Heart left ventricle (tissue), 16 donors: ENCODE measurements around the gene CFP. TPM values are rescaled to one million over a fixed set of nuclear protein-coding genes. Genes with fewer than 3 reads are reported as not detected.

Experiments
- ATAC-seq, 4 donors: fragments of 200-7000 bp; cut with Tn5 transposase; one replicate each; pipeline ENCODE4 v1.9.1; 2020 to 2022; ENCODE audit warnings: moderate library complexity in 4 of 4, mild to moderate bottlenecking in 3 of 4, moderate number of reproducible peaks in 1 of 4
- DNase-seq, 5 donors: peaks; one replicate each; pipeline ENCODE4 v3.0.0-alpha.2; 2020
- H3K27ac ChIP-seq, 12 donors: fragments of 200-600 bp; sonication (generic) in 4 of 12; one replicate each; pipeline versions ENCODE4 v1.5.0 to v1.8.0; 2016 to 2022; ENCODE audit warnings: mild to moderate bottlenecking in 2 of 12
- H3K27me3 ChIP-seq, 9 donors: fragments of 200-600 bp; sonication (generic) in 2 of 9; one replicate each; pipeline versions ENCODE4 v1.5.1 to v1.8.0; 2016 to 2022; ENCODE audit warnings: mild to moderate bottlenecking in 3 of 9
- H3K36me3 ChIP-seq, 9 donors: fragments of 200-600 bp; sonication (generic) in 2 of 9; one replicate each; pipeline versions ENCODE4 v1.5.0 to v1.8.0; 2018 to 2022; ENCODE audit warnings: mild to moderate bottlenecking in 2 of 9
- H3K4me1 ChIP-seq, 12 donors: fragments of 200-600 bp; sonication (generic) in 4 of 12; one replicate each; pipeline versions ENCODE4 v1.5.0 to v1.8.0; 2016 to 2022; ENCODE audit warnings: mild to moderate bottlenecking in 3 of 12
- H3K4me3 ChIP-seq, 12 donors: fragments of 200-600 bp; sonication (generic) in 4 of 12; one replicate each; pipeline versions ENCODE4 v1.5.0 to v1.8.0; 2017 to 2022; ENCODE audit warnings: mild to moderate bottlenecking in 9 of 12, moderate library complexity in 4 of 12
- H3K9me3 ChIP-seq, 12 donors: fragments of 200-600 bp; sonication (generic) in 4 of 12; one replicate each; pipeline versions ENCODE4 v1.5.0 to v1.8.0; 2016 to 2022; ENCODE audit warnings: mild to moderate bottlenecking in 1 of 12
- CTCF ChIP-seq, 12 donors: fragments of 200-600 bp; sonication (generic) in 4 of 12; IDR thresholded peaks; one replicate each; pipeline versions ENCODE4 v1.5.0 to v1.8.0; 2018 to 2022; ENCODE audit warnings: antibody characterized with exemption in 12 of 12, mild to moderate bottlenecking in 5 of 12
- POLR2A ChIP-seq, 2 donors: fragments of 450-650 bp; IDR thresholded peaks; one replicate each; pipeline ENCODE4 v1.6.1; 2017; ENCODE audit warnings: antibody characterized with exemption in 2 of 2, mild to moderate bottlenecking in 2 of 2, moderate library complexity in 2 of 2
- WGBS, 4 donors: extraction: QIAGEN DNeasy Blood & Tissue Kit in 2 of 4; methylation state at CpG; one replicate each; pipeline versions ENCODE4 v1.1.5 to v1.1.7; 2013 to 2018; 5-methylcytosine and 5-hydroxymethylcytosine counted together
- intact Hi-C, 10 donors: fragments of 100-400 bp; cut with DNase I; formaldehyde crosslinking; loops; one replicate each; pipeline versions ENCODE4 v1.11.1 to v1.14.2; 2022
- microRNA-seq, 4 donors: library from miRNA; unstranded; fragments of <30 nt; microRNA quantifications; one replicate each; pipeline versions ENCODE4 to v1.2.0, GENCODE V29; 2017 to 2020
- polyA plus RNA-seq, 2 donors: library from polyadenylated mRNA; stranded (reverse); fragments of 200-250 nt; gene quantifications; one replicate each; pipeline ENCODE4 v1.2.3, GENCODE V29; 2013
- total RNA-seq, 9 donors: library from RNA; depleted of rRNA in 2 of 9; stranded (reverse); fragments of >200 nt in 2 of 9; fragmentation: NEBNext Ultra II Directional in 3 of 9; extraction: Animal tissue kit (Norgen Biotek cat#: 25700) in 3 of 9; gene quantifications; one replicate each; pipeline versions ENCODE4 v1.1.0 to v1.2.4, GENCODE V29; 2016 to 2023
- donor health status: ischemic (EF 13 %, LVEDD 7.1; RV severe dilation, severe dysfunction).
- donor health status: healthy with polysubstance abuse.
- donor health status: DM: no; HTN: yes; CAD: no.
- donor health status: DM: no; HTN: no; CAD: no.
- donor health status: ischemic (EF 25% LVEDD 6.9; RV normal size, moderate dysfunction).
- donor health status: ischemic (EF 25% LVEDD 5.7; RV mildly dilated, moderate dysfunction).
- donor health status: healthy.
- donor health status: DM: yes; HTN: yes; CAD: no.
- donor health status: ischemic (EF 35%, LVEDD 5.7; RV mildly dilated, moderate dysfunction).
- donor health status: nonischemic (EF 11% LVEDD 7.7; RV severe dilation, severe dysfunction).
- donor health status: DM: yes; HTN: yes; CAD: no.
- donor health status: PGD.
- donor health status: ischemic (EF 29% LVEDD 5.4; RV normal size, mild dysfunction).
- donor health status: nonischemic (EF 23%, LVEDD 6.1; RV moderate dilation, normal function).

The CFP gene
- total and polyA plus RNA-seq, 11 donors = 0.98 to 24.7 (median 1.8) TPM

- peaks cover 0 to 6% (median 0%) of the 10 kb centered on the region in 9 donors for H3K27me3 ChIP-seq
- 4 to 54% (median 27%) methylated on average over 21 to 41 of the region's 41 CpGs for WGBS, 4 donors
- no peaks in the 10 kb centered on the region for H3K9me3 ChIP-seq
- H3K4me1 ChIP-seq = peaks cover 0 to 10% (median 0%) of the 10 kb centered on the region in 12 donors
- ATAC-seq (peak in 2 of 4 donors; percentile 24 to 39), DNase-seq (no peak)
- intact Hi-C loops = no loop called here
- peak overlapping the region; percentile 20 to 56 (median 45) for H3K4me3 ChIP-seq
- peaks cover 0 to 26% (median 20%) of the 10 kb centered on the region in 9 donors for H3K36me3 ChIP-seq
- TF ChIP-seq POLR2A (IDR thresholded peaks at IDR 0.05) (no peak), CTCF (IDR thresholded peaks at IDR 0.05) (no peak)
- H3K27ac ChIP-seq = peak overlapping the region; percentile 59 to 89 (median 75)
These were observed 55.6 kb downstream of the CFP start for GRCh38 chrX:47574076-47574546.

GRCh38 chrX:47573341-47574075 lies 56.2 kb downstream of the CFP start:
- Histone ChIP-seq H3K36me3 (peaks cover 0 to 32% (median 26%) of the 10 kb centered on the region in 9 donors), H3K4me3 (peak overlapping the region; percentile 20 to 56 (median 45)), H3K4me1 (peaks cover 0 to 10% (median 0%) of the 10 kb centered on the region in 12 donors), H3K9me3 (no peaks in the 10 kb centered on the region), H3K27ac (peak overlapping the region; percentile 59 to 89 (median 75)), H3K27me3 (peaks cover 0 to 6% (median 0%) of the 10 kb centered on the region in 9 donors)
- intact Hi-C loops = no loop called here
- DNase-seq (peak; percentile 58 to 73 (median 68)), ATAC-seq (peak; percentile 39 to 72 (median 44))
- TF ChIP-seq CTCF (IDR thresholded peaks at IDR 0.05) (no peak), POLR2A (IDR thresholded peaks at IDR 0.05) (no peak)
- 8 to 37% (median 23%) methylated on average over 19 to 20 of the region's 20 CpGs for WGBS, 4 donors

Small RNA genes within 50 kb of the gene (microRNA-seq; reads per million reads assigned to microRNA genes)
- 0 to 0.13 (median 0) reads per million in 4 donors for gene MIR4769

Other genes with a start within 250 kb of the CFP start
- gene ZNF41, start 146.7 kb downstream of the CFP start, total RNA-seq = 10 to 100 TPM; 10.3 to 19.6 (median 13.1) TPM
- gene ZNF41, start 146.7 kb downstream of the CFP start, polyA plus RNA-seq = 1 to 10 TPM; 4.6 to 6.7 TPM
- gene ARAF, start 68.7 kb downstream of the CFP start, total RNA-seq = 10 to 100 TPM; 68.3 to 97.6 (median 85.1) TPM
- 10 to 100 TPM; 36.3 to 70.7 TPM for gene ARAF, start 68.7 kb downstream of the CFP start, polyA plus RNA-seq
- gene TIMP1, start 47.5 kb downstream of the CFP start, total RNA-seq = 100 to 1,000 TPM in 5 of 9 donors, 10 to 100 TPM in 4; 52.5 to 864 (median 177) TPM
- gene TIMP1, start 47.5 kb downstream of the CFP start, polyA plus RNA-seq = 100 to 1,000 TPM in 1 of 2 donors, 10 to 100 TPM in 1; 83.9 to 398 TPM
- 10 to 100 TPM in 5 of 9 donors, 1 to 10 TPM in 4; 7.1 to 20.5 (median 11.2) TPM for gene SYN1, start 10.1 kb downstream of the CFP start, total RNA-seq
- gene SYN1, start 10.1 kb downstream of the CFP start, polyA plus RNA-seq = 10 to 100 TPM; 11.3 to 20.5 TPM
- gene ELK1, start 20.6 kb upstream of the CFP start, total RNA-seq = 10 to 100 TPM; 23.7 to 35.3 (median 29.7) TPM
- 10 to 100 TPM in 1 of 2 donors, 1 to 10 TPM in 1; 9.9 to 67.2 TPM for gene ELK1, start 20.6 kb upstream of the CFP start, polyA plus RNA-seq
- 100 to 1,000 TPM in 3 of 9 donors, 10 to 100 TPM in 6; 74.4 to 132 (median 96.5) TPM for gene UXT, start 29.2 kb upstream of the CFP start, total RNA-seq
- 100 to 1,000 TPM; 113 to 193 TPM for gene UXT, start 29.2 kb upstream of the CFP start, polyA plus RNA-seq
- gene ZNF81, start 207.0 kb upstream of the CFP start, total RNA-seq = 1 to 10 TPM; 2.9 to 8.9 (median 6.9) TPM
- gene ZNF81, start 207.0 kb upstream of the CFP start, polyA plus RNA-seq = 1 to 10 TPM; 2.5 to 3.5 TPM